HL-60 (cell line): ENCODE measurements around the gene ETV7.

Experiments
- SPI1 ChIP-seq: IDR thresholded peaks from 2 replicates; pipeline ENCODE4 v1.6.1; 2012; ENCODE audit warnings: low read depth, mild to moderate bottlenecking, borderline replicate concordance
- TF ChIP-seq, protein P1 (sequence below): IDR thresholded peaks from one replicate; pipeline ENCODE4 v1.5.1; 2011; ENCODE audit warnings: low read length, control low read depth, inconsistent platforms; ENCODE audit not compliant: insufficient read depth

DNA sequence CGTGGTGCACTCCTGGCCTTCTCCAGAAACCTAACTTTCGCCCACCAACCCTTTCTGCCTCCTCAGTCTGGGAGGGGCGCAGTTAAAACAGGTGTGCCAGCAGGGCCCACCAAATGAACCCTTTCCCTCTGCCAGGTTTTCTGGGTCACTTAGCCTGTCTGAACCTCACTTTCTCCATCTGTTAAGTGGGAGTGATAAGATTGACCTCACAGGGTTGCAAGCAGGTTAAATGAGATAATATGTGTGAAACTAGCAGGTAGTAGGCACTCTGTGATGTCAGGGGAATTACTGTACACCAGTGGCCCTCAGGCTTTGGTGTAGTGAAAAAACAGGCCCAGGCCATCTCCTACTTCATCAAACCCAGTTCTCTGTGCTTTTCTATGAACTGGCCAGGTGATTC is 64.9 kb downstream of the ETV7 start:
- TF ChIP-seq, protein P1, sequence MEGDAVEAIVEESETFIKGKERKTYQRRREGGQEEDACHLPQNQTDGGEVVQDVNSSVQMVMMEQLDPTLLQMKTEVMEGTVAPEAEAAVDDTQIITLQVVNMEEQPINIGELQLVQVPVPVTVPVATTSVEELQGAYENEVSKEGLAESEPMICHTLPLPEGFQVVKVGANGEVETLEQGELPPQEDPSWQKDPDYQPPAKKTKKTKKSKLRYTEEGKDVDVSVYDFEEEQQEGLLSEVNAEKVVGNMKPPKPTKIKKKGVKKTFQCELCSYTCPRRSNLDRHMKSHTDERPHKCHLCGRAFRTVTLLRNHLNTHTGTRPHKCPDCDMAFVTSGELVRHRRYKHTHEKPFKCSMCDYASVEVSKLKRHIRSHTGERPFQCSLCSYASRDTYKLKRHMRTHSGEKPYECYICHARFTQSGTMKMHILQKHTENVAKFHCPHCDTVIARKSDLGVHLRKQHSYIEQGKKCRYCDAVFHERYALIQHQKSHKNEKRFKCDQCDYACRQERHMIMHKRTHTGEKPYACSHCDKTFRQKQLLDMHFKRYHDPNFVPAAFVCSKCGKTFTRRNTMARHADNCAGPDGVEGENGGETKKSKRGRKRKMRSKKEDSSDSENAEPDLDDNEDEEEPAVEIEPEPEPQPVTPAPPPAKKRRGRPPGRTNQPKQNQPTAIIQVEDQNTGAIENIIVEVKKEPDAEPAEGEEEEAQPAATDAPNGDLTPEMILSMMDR = no peak
- no peak for TF ChIP-seq SPI1
